H9 (cell line): Measurements from ENCODE around the gene EEF1AKMT3. TPM values are rescaled to one million over a fixed set of nuclear protein-coding genes. Genes with fewer than 3 reads are reported as not detected.

Experiments
- DNase-seq: peaks from one replicate; pipeline ENCODE4 v3.0.0-alpha.2; 2017
- H2AFZ ChIP-seq: one replicate; pipeline ENCODE4 v1.6.1; 2013; ENCODE audit warnings: mild to moderate bottlenecking, low read length, control low read depth, moderate library complexity
- H2AK5ac ChIP-seq: 2 replicates; pipeline ENCODE4 v1.6.1; 2013; ENCODE audit warnings: low read length, control low read depth, mixed read lengths; ENCODE audit not compliant: insufficient read length
- H2BK120ac ChIP-seq: one replicate; pipeline ENCODE4 v1.6.1; 2013; ENCODE audit warnings: low read depth, mild to moderate bottlenecking, low read length, control low read depth, inconsistent platforms; ENCODE audit not compliant: poor library complexity, severe bottlenecking
- H2BK12ac ChIP-seq: 2 replicates; pipeline ENCODE4 v1.6.1; 2013; ENCODE audit warnings: low read length, control low read depth, mixed read lengths, low read depth; ENCODE audit not compliant: insufficient read length
- H2BK15ac ChIP-seq: 2 replicates; pipeline ENCODE4 v1.6.1; 2013; ENCODE audit warnings: low read depth, low read length, control low read depth
- H2BK20ac ChIP-seq: one replicate; pipeline ENCODE4 v1.6.1; 2013; ENCODE audit warnings: low read depth, mild to moderate bottlenecking, low read length, control low read depth, inconsistent platforms; ENCODE audit not compliant: poor library complexity, severe bottlenecking
- H2BK5ac ChIP-seq: 2 replicates; pipeline ENCODE4 v1.6.1; 2013; ENCODE audit warnings: low read length, control low read depth, mixed read lengths; ENCODE audit not compliant: insufficient read length
- H3K14ac ChIP-seq: 2 replicates; pipeline ENCODE4 v1.6.1; 2013; ENCODE audit warnings: low read length, control low read depth; ENCODE audit not compliant: insufficient read depth
- H3K18ac ChIP-seq: 2 replicates; pipeline ENCODE4 v1.6.1; 2013; ENCODE audit warnings: low read depth, mild to moderate bottlenecking, mixed read lengths, low read length, control low read depth; ENCODE audit not compliant: insufficient read length
- H3K23ac ChIP-seq: 2 replicates; pipeline ENCODE4 v1.6.1; 2013; ENCODE audit warnings: low read length, control low read depth, mixed read lengths, low read depth; ENCODE audit not compliant: insufficient read length
- H3K23me2 ChIP-seq: 2 replicates; pipeline ENCODE4 v1.6.1; 2013; ENCODE audit warnings: low read depth, mild to moderate bottlenecking, mixed read lengths, low read length, control low read depth; ENCODE audit not compliant: insufficient read length, poor library complexity, severe bottlenecking
- H3K27ac ChIP-seq: 2 replicates; pipeline ENCODE4 v1.5.1; 2013; ENCODE audit warnings: low read length, control low read depth, mixed read lengths, low read depth; ENCODE audit not compliant: insufficient read length
- H3K27me3 ChIP-seq: 2 replicates; pipeline ENCODE4 v1.6.1; 2013; ENCODE audit warnings: low read length, control low read depth, inconsistent platforms; ENCODE audit not compliant: insufficient read depth
- H3K4ac ChIP-seq: 2 replicates; pipeline ENCODE4 v1.6.1; 2013; ENCODE audit warnings: low read depth, mild to moderate bottlenecking, control low read depth, inconsistent platforms, low read length, moderate library complexity
- H3K4me1 ChIP-seq: 2 replicates; pipeline ENCODE4 v1.6.1; 2013; ENCODE audit warnings: low read length, control low read depth, inconsistent platforms; ENCODE audit not compliant: insufficient read depth
- H3K4me2 ChIP-seq: 2 replicates; pipeline ENCODE4 v1.6.1; 2013; ENCODE audit warnings: low read length, control low read depth, mixed read lengths; ENCODE audit not compliant: insufficient read length, insufficient read depth
- H3K56ac ChIP-seq: 2 replicates; pipeline ENCODE4 v1.6.1; 2013; ENCODE audit warnings: low read depth, mild to moderate bottlenecking, mixed read lengths, low read length, control low read depth; ENCODE audit not compliant: insufficient read length
- H3K79me1 ChIP-seq: 2 replicates; pipeline ENCODE4 v1.6.1; 2013; ENCODE audit warnings: low read depth, mild to moderate bottlenecking, moderate library complexity, low read length, control low read depth, inconsistent platforms; ENCODE audit not compliant: insufficient read depth, poor library complexity, severe bottlenecking
- H3K79me2 ChIP-seq: 2 replicates; pipeline ENCODE4 v1.6.1; 2013; ENCODE audit warnings: low read length, control low read depth, inconsistent platforms; ENCODE audit not compliant: insufficient read depth
- H3K9ac ChIP-seq: 2 replicates; pipeline ENCODE4 v1.6.1; 2013; ENCODE audit warnings: low read length, control low read depth, mixed read lengths; ENCODE audit not compliant: insufficient read length; ENCODE audit errors: extremely low read depth
- H3K9me3 ChIP-seq: one replicate; pipeline ENCODE4 v1.6.1; 2013; ENCODE audit warnings: low read depth, low read length, inconsistent platforms; ENCODE audit not compliant: control insufficient read depth
- H3T11ph ChIP-seq: one replicate; pipeline ENCODE4 v1.6.1; 2013; ENCODE audit warnings: mild to moderate bottlenecking, low read length, control low read depth, inconsistent platforms
- H4K20me1 ChIP-seq: one replicate; pipeline ENCODE4 v1.6.1; 2013; ENCODE audit not compliant: control insufficient read depth, insufficient read length, insufficient read depth
- H4K5ac ChIP-seq: 2 replicates; pipeline ENCODE4 v1.6.1; 2013; ENCODE audit warnings: low read depth, mild to moderate bottlenecking, mixed read lengths, low read length, control low read depth; ENCODE audit not compliant: insufficient read length
- H4K8ac ChIP-seq: replicated peaks from 2 replicates; pipeline ENCODE4 v1.6.1; 2013; ENCODE audit warnings: low read length, control low read depth, mixed read lengths, low read depth; ENCODE audit not compliant: insufficient read length
- H4K91ac ChIP-seq: 2 replicates; pipeline ENCODE4 v1.6.1; 2013; ENCODE audit warnings: low read depth, mild to moderate bottlenecking, moderate library complexity, mixed read lengths, low read length, control low read depth; ENCODE audit not compliant: insufficient read length
- H3K27ac Mint-ChIP-seq, 3 experiments: 2 replicates in 2 of 3; 3 replicates in 1 of 3; pipeline ENCODE4 v1.8.0; 2020 to 2021; ENCODE audit warnings: mixed read lengths in 3 of 3, mild to moderate bottlenecking in 1 of 3, moderate library complexity in 1 of 3
- H3K27me3 Mint-ChIP-seq: 2 replicates; pipeline ENCODE4 v1.8.0; 2021; ENCODE audit warnings: low read depth, mild to moderate bottlenecking, moderate library complexity, mixed read lengths
- H3K36me3 Mint-ChIP-seq, 3 experiments: 2 replicates in 2 of 3; 3 replicates in 1 of 3; pipeline ENCODE4 v1.8.0; 2020 to 2021; ENCODE audit warnings: low read depth in 3 of 3, mixed read lengths in 3 of 3; ENCODE audit not compliant: insufficient read depth in 1 of 3
- H3K4me1 Mint-ChIP-seq, 2 experiments: 2 replicates each; pipeline ENCODE4 v1.8.0; 2020; ENCODE audit warnings: mixed read lengths in 2 of 2
- H3K4me3 Mint-ChIP-seq, 2 experiments: 2 replicates in 1 of 2; 3 replicates in 1 of 2; pipeline ENCODE4 v1.8.0; 2020 to 2021; ENCODE audit warnings: mild to moderate bottlenecking in 2 of 2, mixed read lengths in 2 of 2, moderate library complexity in 1 of 2
- H3K9me3 Mint-ChIP-seq, 2 experiments: 2 replicates in 1 of 2; 3 replicates in 1 of 2; pipeline ENCODE4 v1.8.0; 2020; ENCODE audit warnings: mild to moderate bottlenecking in 2 of 2, mixed read lengths in 2 of 2, moderate library complexity in 1 of 2
- CTCF ChIP-seq: fragments of 200-600 bp; sonication (generic); conservative IDR thresholded peaks from 3 replicates; pipeline ENCODE4 v1.8.0; 2021; ENCODE audit warnings: antibody characterized with exemption, mild to moderate bottlenecking
- WGBS: extraction: QIAGEN DNeasy Blood & Tissue Kit; methylation state at CpG from one replicate; pipeline ENCODE4 v1.1.7; 2013; ENCODE audit warnings: missing lambda C conversion rate, low lambda C conversion rate, mixed read lengths; ENCODE audit not compliant: insufficient read length; ENCODE audit errors: extremely low coverage; 5-methylcytosine and 5-hydroxymethylcytosine counted together
- total RNA-seq: library from RNA; stranded (reverse); gene quantifications from 2 replicates; pipeline ENCODE4 v1.2.1, GENCODE V29; 2021

Gene EEF1AKMT3
- total RNA-seq, 1 experiment from 2014 or later: 2.9 TPM

GRCh38 chr12:57751788-57752667, 20.4 kb upstream of the EEF1AKMT3 start, which contains the start of gene CDK4:
Gene CDK4 (minus strand): TSS chr12:57752310. CDS start chr12:57751717, 593 bp downstream.
- H2BK5ac ChIP-seq: no peak within 1 kb of the TSS
- WGBS: no CpG with 5 or more reads among the region's 58 CpGs
- no peaks in the 10 kb centered on the region for H3K9me3 ChIP-seq
- no peak within 1 kb of the TSS for H2AFZ ChIP-seq
- H3K79me1 ChIP-seq: no peaks in the 10 kb centered on the region
- H3K23me2 ChIP-seq: peaks cover 17% of the 10 kb centered on the region
- no peak within 1 kb of the TSS for H2BK120ac ChIP-seq
- peaks cover 35 to 49% (median 45%) of the 10 kb centered on the region in 3 experiments for H3K36me3 Mint-ChIP-seq
- H2AK5ac ChIP-seq: peak within 1 kb of the TSS; percentile 52
- H4K91ac ChIP-seq: no peak within 1 kb of the TSS
- H4K5ac ChIP-seq: peak within 1 kb of the TSS; percentile 44
- H3K4me2 ChIP-seq: peak within 1 kb of the TSS; percentile 83
- TF ChIP-seq CTCF: no peak
- H3K56ac ChIP-seq: no peak within 1 kb of the TSS
- peak within 1 kb of the TSS; percentile 82 to 100 (median 98) for H3K27ac Mint-ChIP-seq
- no peak within 1 kb of the TSS for H4K8ac ChIP-seq
- H3K18ac ChIP-seq: peak within 1 kb of the TSS; percentile 50
- H3K27me3 ChIP-seq: peaks cover 11% of the 10 kb centered on the region
- H3K4me1 Mint-ChIP-seq: peaks cover 43 to 44% of the 10 kb centered on the region in 2 experiments
- H3K14ac ChIP-seq: peak within 1 kb of the TSS; percentile 87
- H2BK20ac ChIP-seq: no peak within 1 kb of the TSS
- H3K79me2 ChIP-seq: peaks cover 13% of the 10 kb centered on the region; the same call in 1 of the 2 replicates
- DNase-seq: peak; percentile 100
- H3K23ac ChIP-seq: no peak within 1 kb of the TSS
- no peaks in the 10 kb centered on the region for H4K20me1 ChIP-seq
- H3K27ac ChIP-seq: no peak within 1 kb of the TSS
- no peak within 1 kb of the TSS for H3T11ph ChIP-seq
- H2BK15ac ChIP-seq: no peak within 1 kb of the TSS
- peaks cover 0 to 2% of the 10 kb centered on the region in 2 experiments; a peak in 2 of 5 replicates for H3K9me3 Mint-ChIP-seq
- peak within 1 kb of the TSS; percentile 94 for H3K9ac ChIP-seq
- peak within 1 kb of the TSS; percentile 96 to 98 for H3K4me3 Mint-ChIP-seq
- H3K27me3 Mint-ChIP-seq: peaks cover 18% of the 10 kb centered on the region
- no peak within 1 kb of the TSS for H3K4ac ChIP-seq
- H2BK12ac ChIP-seq: no peak within 1 kb of the TSS
- H3K4me1 ChIP-seq: 0 out of 2 replicates have a peak, but pooled peaks cover 7% of the 10 kb centered on the region
